Measurements from ENCODE around the gene TIMP2. TPM values are rescaled to one million over a fixed set of nuclear protein-coding genes. Genes with fewer than 3 reads are reported as not detected.

The TIMP2 gene
- total and polyA plus RNA-seq, 4 donors, result 47.5 to 176 (median 91.9) TPM

- no peak for TF ChIP-seq CTCF (IDR thresholded peaks at IDR 0.05; ENCODE audit: control extremely low read depth, extremely low read depth)
- 87 to 90% methylated on average over 4 of the region's 4 CpGs for WGBS, 2 donors
- H3K9me3 ChIP-seq (ENCODE audit: control insufficient read depth in 4 of 4, insufficient read depth in 3 of 4, low read length in 3 of 4), result peaks cover 0 to 4% (median 0%) of the 10 kb centered on the region in 4 donors
- H3K27me3 ChIP-seq (ENCODE audit: control insufficient read depth in 3 of 3, insufficient read depth in 3 of 3, low read length in 2 of 3), result no peaks in the 10 kb centered on the region
- H3K9ac ChIP-seq (ENCODE audit: insufficient read depth in 1 of 2, low read length in 2 of 2), result no peak overlapping the region
- no peak overlapping the region for H3K27ac ChIP-seq (ENCODE audit: low read depth in 1 of 2, low read length in 1 of 2)
- peaks cover 0 to 4% (median 0%) of the 10 kb centered on the region in 5 donors for H3K4me1 ChIP-seq (ENCODE audit: control insufficient read depth in 5 of 5, insufficient read depth in 5 of 5, low read length in 5 of 5)
- ATAC-seq (ENCODE audit: insufficient read depth, low FRiP score) (no peak), DNase-seq (no peak)
- H3K36me3 ChIP-seq (ENCODE audit: control insufficient read depth in 4 of 4, insufficient read depth in 4 of 4, low read length in 4 of 4), result peaks cover 0 to 30% (median 27%) of the 10 kb centered on the region in 4 donors
- no peak overlapping the region for H3K4me3 ChIP-seq
Measured at GRCh38 chr17:78859051-78859450, 66.1 kb downstream of the TIMP2 start.

- peaks cover 0 to 30% (median 22%) of the 10 kb centered on the region in 4 donors for H3K36me3 ChIP-seq (ENCODE audit: control insufficient read depth in 4 of 4, insufficient read depth in 4 of 4, low read length in 4 of 4)
- H3K4me1 ChIP-seq (ENCODE audit: control insufficient read depth in 5 of 5, insufficient read depth in 5 of 5, low read length in 5 of 5), result peaks cover 0 to 10% (median 0%) of the 10 kb centered on the region in 5 donors
- no peak overlapping the region for H3K27ac ChIP-seq (ENCODE audit: low read depth in 1 of 2, low read length in 1 of 2)
- no peak overlapping the region for H3K9ac ChIP-seq (ENCODE audit: insufficient read depth in 1 of 2, low read length in 2 of 2)
- no peak for TF ChIP-seq CTCF (IDR thresholded peaks at IDR 0.05; ENCODE audit: control extremely low read depth, extremely low read depth)
- ATAC-seq (ENCODE audit: insufficient read depth, low FRiP score), result no peak
- 93 to 99% methylated on average over 14 of the region's 14 CpGs for WGBS, 2 donors
- no peak for DNase-seq
- no peaks in the 10 kb centered on the region for H3K9me3 ChIP-seq (ENCODE audit: control insufficient read depth in 4 of 4, insufficient read depth in 3 of 4, low read length in 3 of 4)
- no peaks in the 10 kb centered on the region for H3K27me3 ChIP-seq (ENCODE audit: control insufficient read depth in 3 of 3, insufficient read depth in 3 of 3, low read length in 2 of 3)
- no peak overlapping the region for H3K4me3 ChIP-seq
Measured at GRCh38 chr17:78857266-78857665, 67.9 kb downstream of the TIMP2 start.

- ATAC-seq (ENCODE audit: insufficient read depth, low FRiP score), result no peak
Measured at GRCh38 chr17:78855561-78856165, 69.5 kb downstream of the TIMP2 start.

More at GRCh38 chr17:78855561-78856165, 69.5 kb downstream of the TIMP2 start:
- Histone ChIP-seq H3K9me3 (ENCODE audit: control insufficient read depth in 4 of 4, insufficient read depth in 3 of 4, low read length in 3 of 4) (no peaks in the 10 kb centered on the region), H3K9ac (ENCODE audit: insufficient read depth in 1 of 2, low read length in 2 of 2) (no peak overlapping the region), H3K4me1 (ENCODE audit: control insufficient read depth in 5 of 5, insufficient read depth in 5 of 5, low read length in 5 of 5) (peaks cover 0 to 10% (median 0%) of the 10 kb centered on the region in 5 donors), H3K27ac (ENCODE audit: low read depth in 1 of 2, low read length in 1 of 2) (no peak overlapping the region), H3K27me3 (ENCODE audit: control insufficient read depth in 3 of 3, insufficient read depth in 3 of 3, low read length in 2 of 3) (no peaks in the 10 kb centered on the region), H3K4me3 (no peak overlapping the region), H3K36me3 (ENCODE audit: control insufficient read depth in 4 of 4, insufficient read depth in 4 of 4, low read length in 4 of 4) (peaks cover 0 to 30% (median 19%) of the 10 kb centered on the region in 4 donors)
- 94 to 98% methylated on average over 25 of the region's 25 CpGs for WGBS, 2 donors
- TF ChIP-seq CTCF (IDR thresholded peaks at IDR 0.05; ENCODE audit: control extremely low read depth, extremely low read depth), result no peak
- DNase-seq, result no peak
